Measurements from ENCODE around the gene PSMG3.

The PSMG3 gene

GRCh38 chr7:1542841-1543747 lies 26.7 kb downstream of the PSMG3 start:
- DNase-seq = no peak

DNA sequence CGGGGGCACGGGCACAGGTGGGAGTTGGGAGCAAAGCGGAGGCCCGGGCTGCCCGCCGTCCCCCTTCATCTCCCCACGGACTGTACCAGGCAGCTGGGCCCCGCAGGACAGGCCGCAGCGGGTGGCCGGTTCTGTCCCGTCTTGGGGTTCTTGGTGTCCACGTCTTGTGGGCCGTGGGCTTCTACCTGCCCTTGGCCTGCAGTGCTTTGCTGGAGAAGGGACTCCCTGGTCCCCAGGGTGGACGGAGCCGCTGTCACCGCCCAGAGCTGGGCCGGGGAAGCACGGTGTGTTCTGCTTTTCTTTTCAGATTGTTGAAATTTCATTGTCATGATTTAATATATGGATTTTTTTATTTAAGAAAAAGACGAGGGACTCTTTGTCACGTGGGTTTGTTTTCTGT lies 27.5 kb downstream of the PSMG3 start:
- DNase-seq = no peak

DNA sequence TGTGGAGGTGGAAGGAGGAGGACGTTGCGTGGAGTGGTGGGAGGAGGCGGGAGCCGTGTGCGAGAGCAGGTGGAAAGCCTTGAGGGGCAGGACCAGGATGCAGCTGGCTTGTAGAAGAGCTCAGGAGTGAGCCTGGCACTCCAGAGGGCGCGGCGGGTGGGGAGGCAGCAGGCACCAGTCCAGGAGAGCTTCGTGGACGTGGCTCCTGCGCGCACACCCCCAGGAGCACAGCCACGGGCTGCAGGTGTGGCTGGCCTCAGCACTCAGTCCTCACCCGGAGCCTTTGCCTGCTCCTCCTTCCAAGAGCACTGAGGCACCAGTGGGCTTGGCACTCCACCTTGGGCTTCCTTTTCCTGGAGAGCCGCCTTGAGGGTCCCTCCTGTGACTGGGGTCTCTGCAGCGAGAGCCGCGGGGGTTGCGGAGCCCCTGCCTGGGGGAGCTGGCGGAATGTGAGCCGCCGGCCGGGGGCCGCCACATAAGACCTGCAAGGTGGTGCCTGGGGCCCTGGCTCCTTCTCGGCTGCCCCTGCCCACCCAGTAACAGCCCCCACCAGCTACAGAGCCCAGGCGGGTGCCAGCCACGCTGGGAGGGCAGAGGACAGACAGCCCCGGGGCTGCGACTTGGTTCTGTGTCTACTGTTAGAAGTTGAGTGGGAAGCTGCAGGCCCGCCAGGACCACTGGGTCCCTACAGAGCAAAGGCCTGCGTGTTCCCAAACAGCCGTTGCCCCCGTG lies 28.2 kb downstream of the PSMG3 start:
- DNase-seq = no peak

- no peak for DNase-seq
Measured at GRCh38 chr7:1540776-1541271, 29.0 kb downstream of the PSMG3 start.

- no peak for DNase-seq
Measured at GRCh38 chr7:1539882-1540775, 29.7 kb downstream of the PSMG3 start.

- DNase-seq = no peak
Measured at GRCh38 chr7:1539181-1539881, 30.5 kb downstream of the PSMG3 start.

DNA sequence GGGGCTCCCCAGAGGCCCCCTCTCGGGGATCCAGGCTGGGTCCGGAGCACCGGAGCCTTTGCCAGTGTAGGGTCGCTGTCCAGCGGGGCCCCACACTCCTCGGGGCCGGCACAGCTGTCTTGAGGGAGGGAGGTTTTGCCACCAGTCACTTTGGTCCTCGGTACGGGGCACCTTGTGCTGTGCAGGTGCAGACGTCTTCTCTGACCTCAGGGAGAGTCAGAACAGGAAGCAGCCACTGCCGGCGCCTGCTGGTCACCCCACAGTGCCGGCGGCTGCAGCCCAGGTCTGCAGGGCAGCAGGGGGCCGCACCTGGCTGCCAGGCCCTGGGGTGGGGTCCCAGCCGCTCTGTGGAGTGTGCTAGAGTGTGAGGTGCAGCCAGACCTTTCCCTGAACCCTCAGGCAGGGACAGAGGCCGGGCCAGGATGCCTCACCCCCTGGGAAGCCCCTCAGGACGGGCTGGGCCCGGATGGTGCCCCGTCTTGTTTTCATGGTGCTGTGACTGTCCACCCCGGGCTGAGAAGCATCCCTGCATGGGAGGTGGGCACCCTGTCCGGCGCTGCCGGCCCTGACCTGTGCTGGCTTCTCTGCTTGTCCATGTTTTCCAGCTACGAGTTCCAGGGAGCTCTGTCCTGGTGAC lies 31.2 kb downstream of the PSMG3 start:
- no peak for DNase-seq

DNA sequence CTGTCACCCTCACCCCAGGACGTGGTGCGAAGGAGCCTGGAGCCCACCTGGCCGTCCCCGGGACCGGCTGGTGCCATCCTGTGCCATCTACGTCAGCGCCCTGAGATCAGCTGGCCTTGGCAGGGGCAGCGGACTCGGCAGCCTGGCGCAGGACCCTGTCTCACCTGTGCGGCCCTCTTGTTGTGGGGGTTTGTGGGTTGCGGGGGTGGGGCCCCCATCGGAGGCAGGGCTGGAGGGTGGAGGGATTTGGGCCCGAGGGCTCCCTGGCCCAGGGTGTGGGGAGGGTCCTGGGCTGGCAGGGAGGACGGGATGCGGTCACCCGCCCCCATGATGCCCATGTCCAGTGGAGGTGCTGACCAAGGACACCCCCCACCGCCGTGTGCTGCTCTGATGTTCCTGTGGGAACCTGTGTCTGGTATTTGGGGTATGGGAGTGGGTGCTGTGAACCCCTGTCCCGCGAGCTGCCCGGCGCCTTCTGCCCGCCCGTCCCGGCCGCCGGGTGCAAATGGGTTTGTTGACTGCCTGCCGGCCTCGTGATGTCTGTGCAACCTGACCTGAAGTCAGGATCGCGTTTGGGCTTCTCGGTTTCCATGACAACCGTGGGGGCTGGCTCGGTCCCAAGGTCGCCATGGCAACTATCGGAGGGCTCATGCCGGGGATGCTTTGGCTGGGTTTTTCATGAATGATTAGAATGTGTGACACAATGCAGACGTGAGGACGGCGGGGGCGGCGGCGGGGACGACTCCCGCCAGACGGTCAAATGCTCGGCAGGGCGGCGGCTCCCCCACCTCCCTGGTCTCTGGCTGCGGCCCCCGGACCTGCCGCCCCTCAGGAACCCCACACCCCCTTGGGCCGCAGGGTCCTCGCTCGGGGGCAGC lies 32.1 kb downstream of the PSMG3 start:
- no peak for DNase-seq

DNA sequence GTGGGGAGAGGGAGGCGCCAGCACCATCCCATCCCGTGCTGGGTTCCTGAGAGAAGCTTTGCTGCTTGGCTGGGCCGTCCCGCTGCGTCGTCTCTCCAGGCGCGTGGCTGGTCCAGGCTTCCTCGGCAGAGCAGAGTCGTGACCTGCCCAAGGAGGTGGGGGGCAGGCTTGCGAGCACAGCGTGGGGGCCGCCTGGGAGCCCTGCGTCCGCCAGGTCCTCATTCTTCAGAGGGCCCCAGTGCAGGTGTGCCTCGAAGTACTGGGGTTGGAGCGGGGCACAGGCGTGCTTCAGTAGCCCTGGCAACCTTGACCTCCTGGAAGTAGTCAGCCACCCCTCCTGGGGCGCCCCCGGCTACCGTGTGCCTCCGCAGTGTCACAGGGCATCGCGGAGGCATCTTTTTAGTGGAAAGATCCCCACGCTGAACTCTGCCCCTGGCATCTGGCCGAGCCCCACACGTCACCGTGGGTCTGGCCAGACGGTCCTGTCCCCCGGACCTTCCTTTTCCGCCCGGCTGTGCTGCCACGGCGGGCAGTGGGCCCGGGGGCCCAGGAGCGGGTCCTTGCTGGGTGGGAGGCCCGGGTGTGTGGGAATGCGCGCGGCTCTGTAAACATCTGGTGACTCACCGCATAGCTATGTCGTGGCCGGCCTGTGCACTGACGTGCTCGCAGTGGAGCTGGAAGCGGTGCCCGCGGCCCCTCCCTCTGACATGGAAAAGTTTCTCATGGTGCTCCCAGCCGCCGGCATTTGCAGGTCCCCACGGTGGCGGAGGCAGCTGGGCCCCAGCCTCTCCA lies 32.9 kb downstream of the PSMG3 start:
- no peak for DNase-seq

DNA sequence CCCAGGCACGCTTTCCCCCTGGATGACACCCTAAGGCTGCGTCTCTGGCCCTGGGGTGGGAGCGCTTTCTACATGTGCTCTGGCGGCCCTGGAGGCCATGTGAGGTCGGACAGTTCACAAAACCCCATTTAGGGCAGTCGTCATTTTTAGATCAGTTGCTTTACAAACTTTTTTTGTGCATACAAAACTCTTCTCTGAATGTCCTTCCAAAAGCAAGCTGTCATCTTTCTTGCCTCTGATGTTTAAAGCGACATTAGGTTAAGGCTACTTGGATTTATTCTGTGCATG lies 33.4 kb downstream of the PSMG3 start:
- no peak for DNase-seq

DNA sequence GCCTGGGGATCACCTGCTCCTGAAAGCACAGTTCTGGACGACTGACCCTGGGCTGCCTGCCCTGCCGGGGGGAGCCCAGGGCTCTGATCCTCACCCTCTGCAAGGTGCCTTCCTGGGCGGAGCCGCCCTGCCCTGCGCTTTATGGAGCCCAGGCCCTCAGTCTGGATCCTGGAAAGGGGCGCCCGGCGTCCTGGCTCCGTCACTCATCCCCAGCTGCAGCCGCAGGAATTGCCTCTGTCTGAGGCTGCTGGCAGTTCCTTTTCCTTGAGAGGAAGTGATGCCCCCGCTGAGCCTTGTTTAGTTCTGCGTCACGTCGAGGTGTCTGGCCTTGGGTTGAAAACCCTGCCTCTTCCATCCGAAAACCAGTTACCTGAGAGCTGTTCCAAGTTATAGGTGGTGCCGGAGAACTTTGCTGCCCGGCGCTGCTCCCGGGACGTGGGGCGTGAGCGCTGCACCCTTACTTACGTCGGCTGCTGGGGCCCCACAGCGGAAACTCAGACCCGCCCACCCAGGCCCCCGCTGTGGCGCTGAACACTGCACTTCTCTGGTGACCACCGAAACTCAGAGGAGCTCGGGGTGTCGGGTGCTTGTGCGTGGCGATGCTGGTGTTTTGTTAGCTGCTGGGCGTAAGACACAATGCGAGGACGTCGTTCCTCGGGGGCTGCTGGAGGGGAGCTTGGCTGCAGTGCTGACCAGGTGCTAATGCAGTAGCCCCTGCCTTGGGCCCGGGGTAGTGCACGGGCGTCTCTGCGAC lies 34.0 kb downstream of the PSMG3 start:
- no peak for DNase-seq

- no peak for DNase-seq
Measured at GRCh38 chr7:1535100-1535458, 34.8 kb downstream of the PSMG3 start.

- DNase-seq = no peak
Measured at GRCh38 chr7:1534330-1535099, 35.3 kb downstream of the PSMG3 start.

- DNase-seq = peak; percentile 65
Measured at GRCh38 chr7:1533547-1534329, 36.1 kb downstream of the PSMG3 start.

- DNase-seq = no peak
Measured at GRCh38 chr7:1533255-1533546, 36.6 kb downstream of the PSMG3 start.

GRCh38 chr7:1532456-1533254 lies 37.2 kb downstream of the PSMG3 start:
- peak; percentile 76 for DNase-seq

- no peak for DNase-seq
Measured at GRCh38 chr7:1531979-1532455, 37.8 kb downstream of the PSMG3 start.

All from stimulated activated CD4-positive, alpha-beta T cell treated with anti-CD3 and anti-CD28 coated beads, Interleukin-15, amount 100 ng/mL, for 24 hours (primary cell).